ENCODE measurements around the gene ATRAID.

ATRAID gene

DNA sequence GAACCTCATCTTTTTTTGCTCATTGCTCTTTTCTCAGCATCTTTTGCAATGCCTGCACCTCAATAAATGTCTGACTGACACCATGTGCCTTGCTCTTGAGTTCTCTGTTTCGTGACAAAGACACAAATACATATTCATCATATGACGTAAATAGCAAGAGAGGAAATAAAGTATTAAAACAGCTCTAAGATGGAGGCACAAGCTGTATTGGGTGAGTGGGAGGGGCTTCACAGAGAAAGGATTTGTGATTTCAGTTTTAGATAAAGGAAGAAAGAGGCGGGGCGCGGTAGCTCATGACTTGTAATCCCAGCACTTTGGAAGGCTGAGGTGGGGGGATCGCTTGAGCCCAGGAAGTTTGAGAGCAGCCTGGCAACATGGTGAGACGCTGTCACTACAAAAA lies 8.2 kb downstream of the ATRAID start:
- DNase-seq (ENCODE audit: low read depth): no peak

DNA sequence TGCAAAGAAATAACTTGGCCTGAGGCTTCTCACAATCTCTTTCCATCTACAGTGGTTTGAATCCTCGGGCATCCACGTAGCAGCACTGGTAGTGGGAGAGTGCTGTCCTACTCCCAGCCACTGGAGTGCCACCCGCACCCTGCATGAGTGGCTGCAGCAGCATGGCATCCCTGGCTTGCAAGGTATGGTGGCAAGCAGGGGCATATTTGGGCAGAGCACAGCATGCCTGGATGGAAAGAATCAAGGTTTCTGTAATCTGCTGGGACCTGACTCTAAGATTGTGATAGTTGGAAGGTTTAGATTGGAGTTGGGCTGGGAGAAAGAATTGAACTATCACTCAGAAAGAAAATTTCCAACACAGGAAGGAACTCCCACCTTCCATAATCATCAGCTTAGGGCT lies 9.3 kb downstream of the ATRAID start:
- DNase-seq (ENCODE audit: low read depth): no peak

DNA sequence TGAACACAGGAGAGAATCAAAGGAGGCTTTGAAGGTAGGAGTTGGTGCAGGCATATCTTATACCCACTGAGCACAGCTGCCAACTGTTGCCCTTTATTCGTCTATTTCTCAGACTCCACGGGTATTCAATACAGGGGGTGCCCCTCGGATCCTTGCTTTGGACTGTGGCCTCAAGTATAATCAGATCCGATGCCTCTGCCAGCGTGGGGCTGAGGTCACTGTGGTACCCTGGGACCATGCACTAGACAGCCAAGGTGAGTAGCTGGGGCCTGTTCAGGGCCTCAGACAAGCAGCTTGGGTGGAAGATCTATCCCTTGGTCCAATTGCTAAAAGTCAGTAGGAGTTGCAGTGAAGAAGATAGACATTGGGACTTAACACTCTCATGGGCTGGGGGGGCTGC lies 10.6 kb downstream of the ATRAID start:
- no peak for DNase-seq (ENCODE audit: low read depth)

DNA sequence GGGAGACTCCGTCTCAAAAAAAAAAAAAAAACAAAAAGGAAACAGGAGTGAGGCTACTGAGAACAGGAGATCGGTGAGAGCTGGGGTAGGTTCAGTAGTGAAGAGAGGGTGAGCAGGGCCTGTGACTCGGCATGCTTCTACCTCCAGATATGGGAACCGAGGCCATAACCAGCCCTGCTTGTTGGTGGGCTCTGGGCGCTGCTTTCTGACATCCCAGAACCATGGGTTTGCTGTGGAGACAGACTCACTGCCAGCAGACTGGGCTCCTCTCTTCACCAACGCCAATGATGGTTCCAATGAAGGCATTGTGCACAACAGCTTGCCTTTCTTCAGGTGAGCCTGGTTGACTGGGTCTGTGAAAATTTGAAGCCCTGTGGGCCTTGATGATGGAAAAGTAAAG lies 11.6 kb downstream of the ATRAID start:
- DNase-seq (ENCODE audit: low read depth): no peak

DNA sequence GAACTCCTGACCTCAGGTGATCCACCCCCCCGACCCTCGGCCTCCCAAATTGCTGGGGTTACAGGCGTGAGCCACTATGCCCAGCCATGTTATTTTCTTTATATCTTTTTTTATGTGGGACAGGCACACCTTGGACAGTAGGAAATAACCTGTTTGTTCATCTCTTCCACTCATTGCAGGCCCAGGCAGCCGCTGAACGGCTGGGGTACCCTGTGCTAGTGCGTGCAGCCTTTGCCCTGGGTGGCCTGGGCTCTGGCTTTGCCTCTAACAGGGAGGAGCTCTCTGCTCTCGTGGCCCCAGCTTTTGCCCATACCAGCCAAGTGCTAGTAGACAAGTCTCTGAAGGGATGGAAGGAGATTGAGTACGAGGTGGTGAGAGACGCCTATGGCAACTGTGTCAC lies 13.7 kb downstream of the ATRAID start:
- no peak for DNase-seq (ENCODE audit: low read depth)

DNA sequence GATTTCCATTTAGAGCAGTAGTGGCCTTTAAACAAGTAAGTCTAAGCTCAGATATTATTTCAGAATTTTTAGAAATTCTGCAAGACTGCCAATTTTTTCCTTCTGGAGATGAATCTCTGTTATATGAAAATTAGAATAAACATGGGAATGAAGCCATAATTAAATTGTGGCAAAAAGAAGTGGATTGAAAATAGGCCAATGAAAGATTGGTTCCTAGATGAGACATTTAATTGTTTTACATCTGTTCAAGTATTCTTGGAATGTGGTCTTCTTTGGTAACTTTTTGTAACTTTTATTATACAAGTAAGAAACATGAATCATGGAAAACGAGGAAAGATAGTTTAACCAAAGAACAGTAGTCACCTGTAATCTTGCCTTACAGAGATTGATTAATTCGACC lies 15.7 kb downstream of the ATRAID start:
- DNase-seq (ENCODE audit: low read depth): no peak

DNA sequence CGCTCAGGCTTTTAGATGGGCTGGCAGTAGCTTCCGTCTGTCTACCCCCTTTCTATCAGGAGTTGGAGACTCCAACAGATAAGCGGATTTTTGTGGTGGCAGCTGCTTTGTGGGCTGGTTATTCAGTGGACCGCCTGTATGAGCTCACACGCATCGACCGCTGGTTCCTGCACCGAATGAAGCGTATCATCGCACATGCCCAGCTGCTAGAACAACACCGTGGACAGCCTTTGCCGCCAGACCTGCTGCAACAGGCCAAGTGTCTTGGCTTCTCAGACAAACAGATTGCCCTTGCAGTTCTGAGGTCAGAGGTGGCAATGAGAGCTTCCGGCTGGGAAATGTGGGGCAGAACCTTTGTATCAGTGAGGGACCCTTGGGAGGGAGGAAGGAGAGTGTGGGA lies 20.1 kb downstream of the ATRAID start:
- DNase-seq (ENCODE audit: low read depth): no peak

DNA sequence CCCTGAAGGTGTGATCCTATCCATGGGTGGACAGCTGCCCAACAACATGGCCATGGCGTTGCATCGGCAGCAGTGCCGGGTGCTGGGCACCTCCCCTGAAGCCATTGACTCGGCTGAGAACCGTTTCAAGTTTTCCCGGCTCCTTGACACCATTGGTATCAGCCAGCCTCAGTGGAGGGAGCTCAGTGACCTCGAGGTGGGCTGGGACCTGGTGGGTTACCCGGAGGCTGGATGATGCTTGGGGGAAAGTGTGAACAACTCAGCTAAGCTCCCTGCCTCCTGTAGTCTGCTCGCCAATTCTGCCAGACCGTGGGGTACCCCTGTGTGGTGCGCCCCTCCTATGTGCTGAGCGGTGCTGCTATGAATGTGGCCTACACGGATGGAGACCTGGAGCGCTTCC lies 21.5 kb downstream of the ATRAID start:
- DNase-seq (ENCODE audit: low read depth): no peak

DNA sequence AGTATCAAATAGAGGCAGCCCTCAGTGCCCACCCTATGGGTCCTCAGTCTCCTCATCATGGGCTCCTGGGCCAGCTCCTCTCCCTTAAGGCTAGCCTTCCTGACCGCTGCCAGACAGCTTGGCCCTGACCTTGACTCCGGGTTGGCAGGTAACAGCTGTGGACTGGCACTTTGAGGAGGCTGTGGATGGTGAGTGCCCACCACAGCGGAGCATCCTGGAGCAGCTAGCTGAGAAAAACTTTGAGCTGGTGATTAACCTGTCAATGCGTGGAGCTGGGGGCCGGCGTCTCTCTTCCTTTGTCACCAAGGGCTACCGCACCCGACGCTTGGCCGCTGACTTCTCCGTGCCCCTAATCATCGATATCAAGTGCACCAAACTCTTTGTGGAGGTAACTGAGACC lies 24.3 kb downstream of the ATRAID start:
- DNase-seq (ENCODE audit: low read depth): no peak

DNA sequence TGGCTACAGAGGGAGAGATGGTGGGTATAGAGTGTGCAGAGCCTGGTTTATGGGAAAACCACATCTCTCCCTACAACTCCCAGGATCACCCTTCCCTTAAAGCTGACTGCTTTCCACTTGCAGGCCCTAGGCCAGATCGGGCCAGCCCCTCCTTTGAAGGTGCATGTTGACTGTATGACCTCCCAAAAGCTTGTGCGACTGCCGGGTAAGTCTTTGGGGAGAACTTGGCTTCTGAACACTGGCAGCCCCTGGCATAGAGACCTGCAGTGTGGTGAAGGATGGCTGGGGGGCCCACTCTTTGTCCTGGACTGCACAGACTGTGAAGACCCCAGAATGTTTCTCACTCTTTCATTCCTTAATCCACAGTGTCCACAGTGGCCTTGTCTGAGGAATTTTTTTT lies 24.8 kb downstream of the ATRAID start:
- no peak for DNase-seq (ENCODE audit: low read depth)

DNA sequence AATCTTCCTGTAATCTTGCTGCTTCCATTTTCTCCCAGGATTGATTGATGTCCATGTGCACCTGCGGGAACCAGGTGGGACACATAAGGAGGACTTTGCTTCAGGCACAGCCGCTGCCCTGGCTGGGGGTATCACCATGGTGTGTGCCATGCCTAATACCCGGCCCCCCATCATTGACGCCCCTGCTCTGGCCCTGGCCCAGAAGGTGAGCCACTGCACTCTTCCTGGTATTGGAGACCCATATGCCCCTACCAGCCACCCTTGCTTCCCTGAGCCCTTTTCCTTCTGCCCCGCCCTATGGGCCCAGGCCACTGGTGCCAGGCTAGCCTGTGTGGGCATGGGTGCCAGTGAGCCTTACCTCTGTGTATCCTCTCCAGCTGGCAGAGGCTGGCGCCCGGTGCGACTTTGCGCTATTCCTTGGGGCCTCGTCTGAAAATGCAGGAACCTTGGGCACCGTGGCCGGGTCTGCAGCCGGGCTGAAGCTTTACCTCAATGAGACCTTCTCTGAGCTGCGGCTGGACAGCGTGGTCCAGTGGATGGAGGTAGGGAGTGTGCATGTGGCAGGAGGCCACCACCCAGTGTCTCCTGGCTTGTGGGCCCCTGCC lies 25.6 kb downstream of the ATRAID start:
- DNase-seq (ENCODE audit: low read depth): no peak

DNA sequence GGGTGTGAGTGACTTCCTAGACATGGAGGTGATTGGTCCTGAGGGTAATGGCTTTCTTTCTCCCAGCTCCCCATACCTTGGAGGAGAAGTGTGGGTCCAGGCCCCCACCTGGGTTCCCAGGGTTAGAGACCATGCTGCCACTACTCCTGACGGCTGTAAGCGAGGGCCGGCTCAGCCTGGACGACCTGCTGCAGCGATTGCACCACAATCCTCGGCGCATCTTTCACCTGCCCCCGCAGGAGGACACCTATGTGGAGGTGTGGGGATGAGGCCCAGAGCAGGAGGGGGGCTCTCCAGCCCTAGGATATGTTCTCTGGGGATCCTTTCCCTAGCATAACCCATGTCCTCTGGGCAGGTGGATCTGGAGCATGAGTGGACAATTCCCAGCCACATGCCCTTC lies 27.1 kb downstream of the ATRAID start:
- DNase-seq (ENCODE audit: low read depth): no peak

DNA sequence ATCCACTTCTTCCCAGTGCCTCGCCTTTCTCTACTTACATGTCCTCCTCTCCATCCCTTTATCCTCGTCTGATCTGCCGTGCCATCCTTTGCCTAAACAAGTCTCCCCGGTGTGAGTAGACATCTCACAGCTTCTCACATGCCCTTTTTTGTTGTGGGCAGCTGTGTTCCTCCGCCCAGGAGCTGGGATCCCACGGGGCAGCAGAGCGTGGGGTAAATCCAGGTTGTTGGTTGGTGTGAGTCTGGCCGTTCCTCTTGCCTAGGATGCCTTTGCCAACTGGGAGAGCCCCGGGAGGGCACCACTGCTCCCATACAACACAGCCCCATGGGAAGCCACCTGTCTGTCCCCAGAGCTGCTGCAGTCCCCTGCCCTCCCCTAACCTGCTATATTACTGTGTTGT lies 28.6 kb downstream of the ATRAID start:
- no peak for DNase-seq (ENCODE audit: low read depth)

DNA sequence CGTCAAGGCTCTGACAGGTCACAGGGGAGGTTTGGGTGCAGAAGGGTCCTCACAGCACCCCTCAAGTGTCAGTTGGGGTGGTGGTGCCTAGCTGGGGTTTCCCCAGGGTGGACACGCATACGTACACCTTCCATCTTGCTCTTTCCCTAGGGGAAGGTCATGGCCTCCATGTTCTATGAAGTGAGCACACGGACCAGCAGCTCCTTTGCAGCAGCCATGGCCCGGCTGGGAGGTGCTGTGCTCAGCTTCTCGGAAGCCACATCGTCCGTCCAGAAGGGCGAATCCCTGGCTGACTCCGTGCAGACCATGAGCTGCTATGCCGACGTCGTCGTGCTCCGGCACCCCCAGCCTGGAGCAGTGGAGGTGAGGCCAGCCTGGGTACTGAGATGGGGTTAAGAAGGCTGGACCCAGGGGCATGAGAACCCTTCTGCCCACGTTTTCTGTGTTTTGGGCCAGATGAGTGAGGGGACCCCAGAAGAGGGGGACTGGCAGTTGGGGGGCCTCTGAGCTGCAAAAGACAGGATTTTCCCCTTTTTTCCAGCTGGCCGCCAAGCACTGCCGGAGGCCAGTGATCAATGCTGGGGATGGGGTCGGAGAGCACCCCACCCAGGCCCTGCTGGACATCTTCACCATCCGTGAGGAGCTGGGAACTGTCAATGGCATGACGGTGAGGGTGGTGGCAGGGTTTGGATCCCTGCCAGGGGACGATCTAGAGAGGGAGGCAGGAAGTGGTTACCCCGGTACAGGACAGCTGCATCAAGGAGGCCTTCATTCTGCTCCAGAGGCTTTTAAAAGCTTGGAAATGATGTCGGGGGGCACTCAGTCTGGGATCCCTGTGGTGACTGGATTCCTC lies 30.1 kb downstream of the ATRAID start:
- DNase-seq (ENCODE audit: low read depth): no peak

DNA sequence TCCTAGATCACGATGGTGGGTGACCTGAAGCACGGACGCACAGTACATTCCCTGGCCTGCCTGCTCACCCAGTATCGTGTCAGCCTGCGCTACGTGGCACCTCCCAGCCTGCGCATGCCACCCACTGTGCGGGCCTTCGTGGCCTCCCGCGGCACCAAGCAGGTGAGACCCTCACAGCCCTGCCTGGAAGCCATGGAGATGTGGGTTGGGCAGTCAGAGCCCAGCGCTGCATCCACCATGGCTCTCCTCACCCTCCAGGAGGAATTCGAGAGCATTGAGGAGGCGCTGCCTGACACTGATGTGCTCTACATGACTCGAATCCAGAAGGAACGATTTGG lies 30.7 kb downstream of the ATRAID start:
- DNase-seq (ENCODE audit: low read depth): no peak

DNA sequence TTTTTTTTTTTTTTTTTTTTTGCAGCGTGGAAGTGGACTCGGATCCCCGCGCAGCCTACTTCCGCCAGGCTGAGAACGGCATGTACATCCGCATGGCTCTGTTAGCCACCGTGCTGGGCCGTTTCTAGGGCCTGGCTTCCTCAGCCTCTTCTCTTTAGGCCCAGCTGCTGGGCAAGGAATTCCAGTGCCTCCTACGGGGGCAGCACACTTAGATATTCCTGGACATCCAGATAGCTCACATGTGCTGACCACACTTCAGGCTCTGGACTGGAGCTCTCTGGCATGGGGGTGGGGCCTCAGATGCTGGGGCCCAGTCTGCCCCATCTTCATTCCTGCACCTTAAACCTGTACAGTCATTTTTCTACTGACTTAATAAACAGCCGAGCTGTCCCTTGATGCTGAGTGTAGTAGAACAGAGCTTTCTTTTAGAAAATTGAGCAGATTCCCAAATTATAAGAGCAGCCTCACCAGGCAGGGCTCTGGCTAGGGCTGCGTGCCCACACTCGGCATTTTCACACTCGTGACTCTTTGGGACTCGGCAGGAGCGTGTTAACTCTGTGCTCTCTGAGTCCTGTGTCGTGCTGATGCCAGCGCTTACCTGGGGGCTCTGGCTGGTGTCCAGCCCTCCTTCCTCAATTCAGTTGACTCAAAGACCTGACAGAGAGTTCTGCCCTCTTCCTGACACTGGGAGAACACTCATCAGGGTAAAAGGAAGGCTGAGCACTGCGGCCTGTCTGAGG lies 31.7 kb downstream of the ATRAID start:
- no peak for DNase-seq (ENCODE audit: low read depth)

DNA sequence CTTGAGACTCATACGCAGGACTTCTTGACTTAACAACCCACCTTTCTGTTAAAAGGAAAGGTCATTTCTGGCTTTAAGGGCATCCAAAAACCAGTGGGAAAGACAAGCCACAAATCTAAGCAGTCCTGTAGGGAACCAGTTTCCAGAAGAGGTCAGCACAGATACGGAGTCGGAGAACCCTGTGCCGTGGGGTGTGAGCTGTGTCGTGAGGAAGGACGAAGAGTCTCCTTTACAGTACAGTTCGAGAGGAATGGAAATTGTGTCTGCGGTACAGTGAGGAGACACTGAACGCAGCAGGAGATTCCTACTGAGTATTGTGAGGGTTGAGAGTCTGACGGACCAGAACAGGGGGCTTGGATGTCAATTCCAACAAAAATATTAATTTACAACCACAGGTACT lies 33.3 kb downstream of the ATRAID start:
- no peak for DNase-seq (ENCODE audit: low read depth)

DNA sequence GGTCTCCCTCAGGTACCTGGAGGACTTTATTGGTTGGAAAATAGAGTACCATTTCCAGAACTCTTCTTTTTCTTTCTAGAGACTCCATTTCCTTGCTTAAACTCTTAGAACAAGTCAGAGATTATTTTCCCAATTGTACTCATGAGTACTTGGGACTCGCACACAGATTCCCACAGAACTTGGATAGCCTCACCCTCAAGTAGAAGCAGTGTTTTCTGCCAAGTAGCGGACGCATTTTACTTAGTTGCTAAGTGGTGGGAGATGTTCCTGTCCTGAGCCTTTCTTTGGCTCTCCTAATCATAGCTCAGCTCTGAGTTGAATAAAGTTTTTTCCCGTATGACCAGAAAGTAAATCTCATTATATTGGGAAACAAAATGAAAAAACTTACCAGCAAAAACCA lies 33.8 kb downstream of the ATRAID start:
- DNase-seq (ENCODE audit: low read depth): no peak

DNA sequence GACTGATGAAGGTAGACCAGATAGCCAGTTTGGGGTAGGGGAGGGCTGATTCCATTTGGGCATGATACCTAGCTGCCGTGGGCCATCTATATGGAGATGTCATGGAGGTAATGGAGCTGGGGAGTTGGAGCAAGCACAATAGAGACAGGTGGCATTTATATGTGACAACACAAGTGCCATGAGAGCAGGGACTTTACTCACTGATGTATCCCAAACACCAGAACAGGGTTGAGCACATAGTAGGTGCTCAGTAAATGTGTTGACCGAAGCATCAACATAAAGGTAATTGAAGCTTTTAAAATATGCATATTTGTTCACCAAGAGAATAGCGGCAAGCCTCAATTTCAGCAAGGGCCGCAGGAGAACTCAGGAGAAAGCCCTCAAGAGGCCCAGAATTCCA lies 36.1 kb downstream of the ATRAID start:
- DNase-seq (ENCODE audit: low read depth): no peak

DNA sequence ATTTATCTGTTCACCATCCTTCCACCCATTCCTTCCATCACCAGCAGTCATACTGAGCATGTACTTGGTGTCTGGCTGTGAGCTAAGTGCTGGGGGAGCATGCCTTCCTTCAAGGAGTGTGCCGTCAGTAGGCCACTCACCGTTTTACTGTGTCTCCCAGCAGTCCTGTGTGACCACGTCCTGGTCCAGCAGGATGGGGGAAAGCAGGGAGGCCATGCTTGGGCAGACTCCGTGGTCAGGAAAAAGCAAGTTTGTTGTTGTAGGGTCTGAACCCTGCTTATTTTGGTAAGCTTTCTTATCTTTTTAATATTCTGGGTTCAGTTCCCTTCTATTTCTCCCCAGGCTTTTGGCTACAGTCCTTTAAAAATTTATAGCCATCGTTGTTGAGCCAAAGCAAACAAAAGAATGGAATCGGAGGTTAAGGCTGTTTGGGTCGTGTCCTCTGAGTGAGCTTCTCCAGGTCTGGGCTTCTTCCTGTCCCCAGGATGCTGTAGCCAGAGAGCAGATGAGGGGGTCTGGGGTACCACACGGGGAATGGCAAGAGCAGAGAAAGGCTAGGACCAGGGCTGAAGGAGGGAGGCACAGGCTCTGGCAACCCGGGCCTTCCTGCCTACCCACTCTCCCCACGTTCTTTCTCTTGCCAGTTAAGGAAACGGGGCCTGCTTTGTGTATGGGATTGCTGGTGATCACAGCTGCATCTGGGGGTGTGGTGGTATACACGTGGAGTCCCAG lies 37.5 kb downstream of the ATRAID start:
- DNase-seq (ENCODE audit: low read depth): no peak

DNA sequence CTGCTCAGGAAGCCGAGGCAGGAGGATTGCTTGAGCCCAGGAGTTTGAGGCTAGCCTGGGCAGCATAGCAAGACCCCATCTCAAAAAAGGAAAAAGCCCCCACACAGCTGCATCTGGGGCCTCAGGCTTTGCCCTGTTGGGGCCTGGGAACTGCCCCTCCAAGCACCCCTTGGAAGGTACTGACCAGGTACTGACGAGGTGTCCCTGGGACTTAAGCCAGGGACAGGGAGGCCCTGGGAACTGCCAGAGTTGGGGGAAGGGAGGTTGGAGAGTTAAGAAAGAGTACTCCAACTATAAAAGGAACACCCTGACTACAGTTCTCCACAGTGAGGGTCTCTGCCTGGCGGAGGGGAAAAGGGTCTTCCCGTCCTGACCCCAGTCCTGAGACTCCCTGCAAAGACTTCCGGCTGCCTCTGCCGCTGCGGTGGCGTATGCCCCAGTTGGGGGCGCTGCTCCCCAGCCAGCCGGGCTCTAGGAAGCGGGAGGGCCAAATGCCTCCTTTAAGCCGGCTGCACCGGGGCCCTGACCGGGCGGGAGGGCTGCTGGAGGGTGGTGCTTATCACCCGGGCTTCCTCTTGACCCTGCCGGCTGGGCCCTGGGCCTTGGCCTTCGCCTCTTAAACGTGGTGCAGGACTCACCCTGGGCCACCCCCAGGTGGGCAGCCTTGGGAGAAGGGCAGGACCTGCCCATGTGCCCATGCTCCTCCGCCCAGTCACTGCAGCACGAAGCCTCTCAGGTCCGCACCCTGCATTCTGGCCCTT lies 38.2 kb downstream of the ATRAID start:
- peak; percentile 3 for DNase-seq (ENCODE audit: low read depth)

Measured in fibroblast of the conjunctiva (primary cell).